Measurements from ENCODE around the gene CHRNA4. TPM values are rescaled to one million over a fixed set of nuclear protein-coding genes. Genes with fewer than 3 reads are reported as not detected.
A peak's percentile ranks its signal among the peaks of the same experiment; 100 is the strongest.

CHRNA4 gene
- total and polyA plus RNA-seq, 2 of the 13 experiments (the other 11 are each of a cell fraction or from before 2014, with no cell fraction given), result not detected

- 0 out of 2 replicates have a peak, but pooled peaks have one; percentile 31 for TF ChIP-seq EZH2 (conservative IDR thresholded peaks at IDR 0.05; ENCODE audit: low read depth, low read length)
- TF ChIP-seq RBM39 (IDR thresholded peaks at IDR 0.05; ENCODE audit: low read depth, low read length, poor library complexity, severe bottlenecking), result no peak
- TF ChIP-seq TOPORS (CRISPR knock-in tag; IDR thresholded peaks at IDR 0.05), result no peak
- peak; percentile 46; the same call in 1 of the 2 replicates for TF ChIP-seq GABPA (IDR thresholded peaks at IDR 0.05; ENCODE audit: low read depth, low read length)
- TF ChIP-seq GABPA (CRISPR knock-in tag; IDR thresholded peaks at IDR 0.05; ENCODE audit: low read depth), result peak; percentile 66
- no peak for TF ChIP-seq ZNF44 (CRISPR knock-in tag; IDR thresholded peaks at IDR 0.05)
- TF ChIP-seq ZNF232 (CRISPR knock-in tag; IDR thresholded peaks at IDR 0.05; ENCODE audit: borderline replicate concordance), result no peak
- TF ChIP-seq ZNF275 (CRISPR knock-in tag; IDR thresholded peaks at IDR 0.05; ENCODE audit: borderline replicate concordance), result no peak
- no peak for TF ChIP-seq ZNF547 (CRISPR knock-in tag; IDR thresholded peaks at IDR 0.05)
- TF ChIP-seq CSRNP1 (CRISPR knock-in tag; IDR thresholded peaks at IDR 0.05), result no peak
- TF ChIP-seq ZNF484 (CRISPR knock-in tag; IDR thresholded peaks at IDR 0.05; ENCODE audit: borderline replicate concordance, low read depth), result no peak
- TF ChIP-seq HOXA5 (CRISPR knock-in tag; IDR thresholded peaks at IDR 0.05), result no peak
These were observed 48.1 kb upstream of the CHRNA4 start (continued) for GRCh38 chr20:63409066-63409833.
